IMR-90 (cell line): ENCODE results near the gene PRELID1. TPM values are rescaled to one million over a fixed set of nuclear protein-coding genes. Genes with fewer than 3 reads are reported as not detected.

Experiments
- ATAC-seq: fragments of 200-7000 bp; cut with Tn5 transposase; 2 replicates; pipeline ENCODE4 v1.9.1; 2020; ENCODE audit warnings: low read depth, mild to moderate bottlenecking, moderate library complexity
- BruUV-seq: library from RNA; stranded (reverse); fragments of 400-500 nt; replicated peaks from 2 replicates; lab custom pipeline; 2021; lab: Mats Ljungman, UMichigan
- CTCF ChIA-PET: fragments of 300-600 bp; formaldehyde crosslinking; extraction: SDS; loops from one replicate; lab custom pipeline; 2021; ENCODE audit warnings: antibody characterized with exemption; lab: Yijun Ruan, JAX
- POLR2A ChIA-PET: fragments of 300-600 bp; sonication (Branson Sonifier 250); formaldehyde crosslinking; loops from one replicate; lab custom pipeline; 2022; ENCODE audit warnings: antibody characterized with exemption; ENCODE audit not compliant: unreplicated experiment; lab: Charles Lee
- DNase-seq: peaks from one replicate; pipeline ENCODE4 v3.0.0; 2013
- H2AFZ ChIP-seq: replicated peaks from 2 replicates; pipeline ENCODE3; 2013; ENCODE audit warnings: low read length, mild to moderate bottlenecking; ENCODE audit not compliant: poor library complexity
- H2AK5ac ChIP-seq: 2 replicates; pipeline ENCODE4 v1.6.1; 2013; ENCODE audit warnings: low read depth, low read length, inconsistent platforms
- H2AK9ac ChIP-seq: replicated peaks from 2 replicates; pipeline ENCODE3; 2013; ENCODE audit warnings: mild to moderate bottlenecking, low read depth, low read length, moderate library complexity; ENCODE audit not compliant: poor library complexity
- H2BK120ac ChIP-seq: 2 replicates; pipeline ENCODE4 v1.6.1; 2013; ENCODE audit warnings: low read depth, low read length, inconsistent platforms
- H2BK15ac ChIP-seq: 3 replicates; pipeline ENCODE4 v1.6.1; 2013; ENCODE audit warnings: low read depth, low read length, inconsistent platforms
- H2BK20ac ChIP-seq: 2 replicates; pipeline ENCODE4 v1.6.1; 2013; ENCODE audit warnings: low read depth, mild to moderate bottlenecking, inconsistent platforms, low read length, moderate library complexity
- H2BK5ac ChIP-seq: 2 replicates; pipeline ENCODE4 v1.6.1; 2013; ENCODE audit warnings: mild to moderate bottlenecking, low read depth, low read length, inconsistent platforms; ENCODE audit not compliant: poor library complexity, severe bottlenecking
- H3K14ac ChIP-seq: replicated peaks from 2 replicates; pipeline ENCODE4 v1.6.1; 2013; ENCODE audit warnings: low read depth, low read length, inconsistent platforms
- H3K18ac ChIP-seq: 2 replicates; pipeline ENCODE4 v1.6.1; 2013; ENCODE audit warnings: low read depth, low read length, control low read depth
- H3K23ac ChIP-seq: 2 replicates; pipeline ENCODE4 v1.6.1; 2013; ENCODE audit warnings: low read depth, low read length, inconsistent platforms
- H3K27ac ChIP-seq: 2 replicates; pipeline ENCODE4 v1.5.1; 2013; ENCODE audit warnings: mild to moderate bottlenecking, control low read depth, low read length; ENCODE audit not compliant: insufficient read depth
- H3K27me3 ChIP-seq: 2 replicates; pipeline ENCODE4 v1.6.1; 2013; ENCODE audit warnings: low read length; ENCODE audit not compliant: control insufficient read depth, insufficient read depth
- H3K36me3 ChIP-seq: 2 replicates; pipeline ENCODE4 v1.6.1; 2013; ENCODE audit warnings: low read length, mixed read lengths; ENCODE audit not compliant: control insufficient read depth, insufficient read depth
- H3K4ac ChIP-seq: 2 replicates; pipeline ENCODE4 v1.6.1; 2013; ENCODE audit warnings: low read depth, low read length, inconsistent platforms
- H3K4me1 ChIP-seq: 2 replicates; pipeline ENCODE4 v1.6.1; 2013; ENCODE audit warnings: low read length, mixed read lengths; ENCODE audit not compliant: control insufficient read depth, insufficient read depth
- H3K4me2 ChIP-seq: 2 replicates; pipeline ENCODE4 v1.6.1; 2013; ENCODE audit warnings: low read depth, mild to moderate bottlenecking, control low read depth, low read length, moderate library complexity
- H3K4me3 ChIP-seq: 2 replicates; pipeline ENCODE4 v1.5.1; 2013; ENCODE audit warnings: low read depth, mild to moderate bottlenecking, control low read depth, low read length, moderate library complexity; ENCODE audit not compliant: insufficient read depth
- H3K56ac ChIP-seq: 2 replicates; pipeline ENCODE4 v1.6.1; 2013; ENCODE audit warnings: low read length, inconsistent platforms; ENCODE audit not compliant: insufficient read depth; ENCODE audit errors: extremely low read depth
- H3K79me1 ChIP-seq, 2 experiments: 2 replicates each; pipeline ENCODE4 v1.6.1; 2013; ENCODE audit warnings: low read length in 2 of 2, inconsistent platforms in 1 of 2, low read depth in 1 of 2
- H3K9ac ChIP-seq: 2 replicates; pipeline ENCODE4 v1.6.1; 2013; ENCODE audit warnings: low read depth, low read length, control low read depth
- H3K9me1 ChIP-seq: 2 replicates; pipeline ENCODE4 v1.6.1; 2013; ENCODE audit warnings: low read length, inconsistent platforms; ENCODE audit not compliant: insufficient read depth
- H3K9me3 ChIP-seq: 2 replicates; pipeline ENCODE4 v1.6.1; 2013; ENCODE audit warnings: low read length; ENCODE audit not compliant: control insufficient read depth, insufficient read depth
- H4K20me1 ChIP-seq: 2 replicates; pipeline ENCODE4 v1.6.1; 2013; ENCODE audit warnings: low read length, inconsistent platforms; ENCODE audit not compliant: insufficient read depth
- H4K5ac ChIP-seq: 2 replicates; pipeline ENCODE4 v1.6.1; 2013; ENCODE audit warnings: mild to moderate bottlenecking, low read depth, low read length, control low read depth
- H4K8ac ChIP-seq, 2 experiments: 2 replicates each; pipeline ENCODE4 v1.6.1; 2013; ENCODE audit warnings: low read depth in 2 of 2, low read length in 2 of 2, control low read depth in 1 of 2, inconsistent platforms in 1 of 2
- H4K91ac ChIP-seq: 2 replicates; pipeline ENCODE4 v1.6.1; 2013; ENCODE audit warnings: low read depth, low read length, inconsistent platforms; ENCODE audit not compliant: insufficient read depth
- MXI1 ChIP-seq: IDR thresholded peaks from 2 replicates; pipeline ENCODE4 v1.6.1; 2012; ENCODE audit warnings: low read depth, mild to moderate bottlenecking, low read length, moderate library complexity, borderline replicate concordance
- POLR2A ChIP-seq: IDR thresholded peaks from 2 replicates; pipeline ENCODE4 v1.6.1; 2012; ENCODE audit warnings: mild to moderate bottlenecking, low read depth, low read length
- WGBS, 2 experiments: methylation state at CpG; one replicate each; pipeline versions ENCODE4 v1.1.5 to v1.1.7; 2013; ENCODE audit warnings: missing lambda C conversion rate in 2 of 2; ENCODE audit not compliant: insufficient read length in 1 of 2; ENCODE audit errors: extremely low coverage in 2 of 2; 5-methylcytosine and 5-hydroxymethylcytosine counted together
- dilution Hi-C: fragments of 300-500 bp; cut with HindIII; formaldehyde crosslinking; loops from one replicate; pipeline ENCODE4 v1.14.3; 2018; ENCODE audit warnings: low sequenced_read_pairs; ENCODE audit not compliant: unreplicated experiment
- in situ Hi-C: fragments of 300-500 bp; cut with MboI; formaldehyde crosslinking; loops from 3 replicates; pipeline ENCODE4 v1.14.3; 2019; ENCODE audit warnings: low sequenced_read_pairs, inconsistent platforms, mixed read lengths
- intact Hi-C: fragments of 100-400 bp; cut with micrococcal nuclease; formaldehyde crosslinking; loops from 2 replicates; pipeline ENCODE4 v1.10.0; 2022
- polyA plus RNA-seq, 3 experiments: library from polyadenylated mRNA; depleted of rRNA; stranded (reverse); fragments of >200 nt; gene quantifications; 2 replicates each; pipeline ENCODE4 v1.2.3, GENCODE V29; 2012; ENCODE audit warnings: low replicate concordance in 1 of 3
- total RNA-seq: library from RNA; depleted of rRNA; stranded (reverse); fragments of >200 nt; gene quantifications from 2 replicates; pipeline ENCODE4 v1.2.3, GENCODE V29; 2012; rRNA removed
- TF ChIP-seq, protein P1 (sequence below): fragments of 150-350 bp; IDR thresholded peaks from 2 replicates; pipeline ENCODE4 v1.6.1; 2017; ENCODE audit warnings: mild to moderate bottlenecking, antibody characterized with exemption, low read length, low read depth

PRELID1 gene
- total and polyA plus RNA-seq, 2 of the 4 experiments (the other 2 are of a cell fraction), result 116 to 239 TPM

GRCh38 chr5:177355868-177356168 is 52.2 kb downstream of the PRELID1 start:
- Histone ChIP-seq H3K4me1 (peaks cover under 1% of the 10 kb centered on the region; the same call in 1 of the 2 replicates), H3K27ac (no peak overlapping the region), H3K23ac (no peak overlapping the region), H3K14ac (no peak overlapping the region), H2AK9ac (no peak overlapping the region), H3K9me1 (peaks cover 3% of the 10 kb centered on the region; the same call in 1 of the 2 replicates), H3K4ac (no peak overlapping the region), H4K91ac (no peak overlapping the region), H3K4me3 (no peak overlapping the region), H3K9me3 (peaks cover 2% of the 10 kb centered on the region; the same call in 1 of the 2 replicates), H4K5ac (no peak overlapping the region), H2BK15ac (no peak overlapping the region), H3K27me3 (peaks cover 18% of the 10 kb centered on the region), H2AFZ (no peak overlapping the region), H2BK120ac (no peak overlapping the region), H3K56ac (no peak overlapping the region), H3K36me3 (no peaks in the 10 kb centered on the region), H3K18ac (no peak overlapping the region), H2BK5ac (no peak overlapping the region), H4K8ac (no peak overlapping the region), H3K4me2 (no peak overlapping the region), H3K79me1 (peaks cover 6% of the 10 kb centered on the region in 2 experiments), H4K20me1 (no peaks in the 10 kb centered on the region; the same call in 1 of the 2 replicates), H3K9ac (no peak overlapping the region), H2AK5ac (no peak overlapping the region), H2BK20ac (no peak overlapping the region)
- BruUV-seq, result no TSS peak
- no peak for ATAC-seq
- dilution Hi-C loops, result no loop called here
- intact Hi-C loops, result no loop called here
- in situ Hi-C loops, result no loop called here
- WGBS, 2 experiments, result no CpG with 5 or more reads among the region's 1 CpG
- ChIA-PET POLR2A (no interaction called here), CTCF (interaction anchor here (1.6 kb wide), 1 partner anchor 13 kb away, joined by 4 read pairs; no protein-coding TSS in a partner anchor)
- DNase-seq, result no peak
- TF ChIP-seq, protein P1, sequence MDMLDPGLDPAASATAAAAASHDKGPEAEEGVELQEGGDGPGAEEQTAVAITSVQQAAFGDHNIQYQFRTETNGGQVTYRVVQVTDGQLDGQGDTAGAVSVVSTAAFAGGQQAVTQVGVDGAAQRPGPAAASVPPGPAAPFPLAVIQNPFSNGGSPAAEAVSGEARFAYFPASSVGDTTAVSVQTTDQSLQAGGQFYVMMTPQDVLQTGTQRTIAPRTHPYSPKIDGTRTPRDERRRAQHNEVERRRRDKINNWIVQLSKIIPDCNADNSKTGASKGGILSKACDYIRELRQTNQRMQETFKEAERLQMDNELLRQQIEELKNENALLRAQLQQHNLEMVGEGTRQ, result peak; percentile 73
- TF ChIP-seq MXI1 (no peak), POLR2A (no peak)

Other genes with a start within 250 kb of the PRELID1 start
- gene FGFR4, start 216.9 kb upstream of the PRELID1 start, total RNA-seq, result 0.90 and 1.7 TPM in 2 replicates
- gene FGFR4, start 216.9 kb upstream of the PRELID1 start, polyA plus RNA-seq (2012; rRNA removed), result 2.4 TPM in 2 replicates
- gene NSD1, start 170.0 kb upstream of the PRELID1 start, total RNA-seq, result 31.0 and 34.2 TPM in 2 replicates
- 7.7 and 8.1 TPM in 2 replicates for gene NSD1, start 170.0 kb upstream of the PRELID1 start, polyA plus RNA-seq (2012; rRNA removed)
- 15.6 and 18.5 TPM in 2 replicates for gene RAB24, start 80 bp upstream of the PRELID1 start, total RNA-seq
- 60.8 and 71.1 TPM in 2 replicates for gene RAB24, start 80 bp upstream of the PRELID1 start, polyA plus RNA-seq (2012; rRNA removed)
- gene MXD3, start 8.1 kb downstream of the PRELID1 start, total RNA-seq, result 5.6 and 7.3 TPM in 2 replicates
- gene MXD3, start 8.1 kb downstream of the PRELID1 start, polyA plus RNA-seq (2012; rRNA removed), result 12.9 and 14.5 TPM in 2 replicates
- 164 and 303 TPM in 2 replicates for gene LMAN2, start 47.9 kb downstream of the PRELID1 start, total RNA-seq
- gene LMAN2, start 47.9 kb downstream of the PRELID1 start, polyA plus RNA-seq (2012; rRNA removed), result 251 and 253 TPM in 2 replicates
- 1.1 TPM in 2 replicates for gene RGS14, start 54.1 kb downstream of the PRELID1 start, total RNA-seq
- gene RGS14, start 54.1 kb downstream of the PRELID1 start, polyA plus RNA-seq (2012; rRNA removed), result 6.5 and 7.6 TPM in 2 replicates
- gene SLC34A1, start 80.6 kb downstream of the PRELID1 start, total RNA-seq, result not detected in 2 replicates
- gene SLC34A1, start 80.6 kb downstream of the PRELID1 start, polyA plus RNA-seq (2012; rRNA removed), result not detected in 2 replicates
- gene PFN3, start 96.9 kb downstream of the PRELID1 start, total RNA-seq, result not detected in 2 replicates
- not detected in 2 replicates for gene PFN3, start 96.9 kb downstream of the PRELID1 start, polyA plus RNA-seq (2012; rRNA removed)
- gene F12, start 105.8 kb downstream of the PRELID1 start, total RNA-seq, result 0.36 and 0.56 TPM in 2 replicates
- gene F12, start 105.8 kb downstream of the PRELID1 start, polyA plus RNA-seq (2012; rRNA removed), result 1.2 and 1.4 TPM in 2 replicates
- gene GRK6, start 122.9 kb downstream of the PRELID1 start, total RNA-seq, result 30.1 and 35.0 TPM in 2 replicates
- 25.3 and 30.1 TPM in 2 replicates for gene GRK6, start 122.9 kb downstream of the PRELID1 start, polyA plus RNA-seq (2012; rRNA removed)
- 1.1 TPM in 2 replicates for gene PRR7, start 143.0 kb downstream of the PRELID1 start, total RNA-seq
- 10.1 and 13.6 TPM in 2 replicates for gene PRR7, start 143.0 kb downstream of the PRELID1 start, polyA plus RNA-seq (2012; rRNA removed)
- gene DBN1, start 169.8 kb downstream of the PRELID1 start, total RNA-seq, result 122 and 212 TPM in 2 replicates
- 187 and 235 TPM in 2 replicates for gene DBN1, start 169.8 kb downstream of the PRELID1 start, polyA plus RNA-seq (2012; rRNA removed)
- 70.4 and 72.5 TPM in 2 replicates for gene PDLIM7, start 193.8 kb downstream of the PRELID1 start, total RNA-seq
- gene PDLIM7, start 193.8 kb downstream of the PRELID1 start, polyA plus RNA-seq (2012; rRNA removed), result 534 and 574 TPM in 2 replicates
- 0.54 and 0.56 TPM in 2 replicates for gene DOK3, start 206.0 kb downstream of the PRELID1 start, total RNA-seq
- gene DOK3, start 206.0 kb downstream of the PRELID1 start, polyA plus RNA-seq (2012; rRNA removed), result 3.6 and 3.9 TPM in 2 replicates
- 130 and 141 TPM in 2 replicates for gene DDX41, start 213.2 kb downstream of the PRELID1 start, total RNA-seq
- gene DDX41, start 213.2 kb downstream of the PRELID1 start, polyA plus RNA-seq (2012; rRNA removed), result 160 and 170 TPM in 2 replicates